Calu3 (cell line): ENCODE measurements around the gene DAGLB. TPM values are rescaled to one million over a fixed set of nuclear protein-coding genes. Genes with fewer than 3 reads are reported as not detected.
A peak's percentile ranks its signal among the peaks of the same experiment; 100 is the strongest.
"Not testable (repeated sequence)": the region's sequence is repeated elsewhere in the genome, so short reads cannot be mapped to it uniquely, and the experiment has no call there.

Source experiments
- BruUV-seq: library from RNA; stranded (reverse); fragments of 400-500 nt; replicated peaks from 2 replicates; lab custom pipeline; 2021; lab: Mats Ljungman, UMichigan
- CTCF ChIA-PET: fragments of 300-600 bp; sonication (Branson Sonifier 250); formaldehyde crosslinking; loops from one replicate; lab custom pipeline; 2022; ENCODE audit warnings: antibody characterized with exemption; lab: Charles Lee
- DNase-seq: peaks from one replicate; pipeline ENCODE4 v3.0.0; 2022
- H3K27ac Mint-ChIP-seq: one replicate; pipeline ENCODE4 v1.8.0; 2022; ENCODE audit warnings: mixed read lengths; ENCODE audit not compliant: unreplicated experiment
- H3K27me3 Mint-ChIP-seq: one replicate; pipeline ENCODE4 v1.8.0; 2022; ENCODE audit warnings: mixed read lengths; ENCODE audit not compliant: unreplicated experiment
- H3K36me3 Mint-ChIP-seq: one replicate; pipeline ENCODE4 v1.8.0; 2022; ENCODE audit warnings: mild to moderate bottlenecking, moderate library complexity, mixed read lengths; ENCODE audit not compliant: insufficient read depth, unreplicated experiment
- H3K4me1 Mint-ChIP-seq: one replicate; pipeline ENCODE4 v1.8.0; 2022; ENCODE audit warnings: mild to moderate bottlenecking, low read depth, mixed read lengths; ENCODE audit not compliant: unreplicated experiment
- H3K4me3 Mint-ChIP-seq: one replicate; pipeline ENCODE4 v1.8.0; 2022; ENCODE audit warnings: mild to moderate bottlenecking, low read depth, moderate library complexity, mixed read lengths; ENCODE audit not compliant: unreplicated experiment
- H3K9me3 Mint-ChIP-seq: one replicate; pipeline ENCODE4 v1.8.0; 2022; ENCODE audit warnings: low read depth, mixed read lengths; ENCODE audit not compliant: unreplicated experiment
- CTCF ChIP-seq: fragments of 200-600 bp; IDR thresholded peaks from one replicate; pipeline ENCODE4 v1.8.0; 2022; ENCODE audit warnings: antibody characterized with exemption; ENCODE audit not compliant: unreplicated experiment
- intact Hi-C: fragments of 100-400 bp; cut with micrococcal nuclease; formaldehyde crosslinking; loops from one replicate; pipeline ENCODE4 v1.10.0; 2022; ENCODE audit not compliant: unreplicated experiment
- total RNA-seq: library from RNA; stranded (reverse); gene quantifications from 2 replicates; pipeline ENCODE4 v1.2.3, GENCODE V29; 2022

DAGLB gene
- total RNA-seq, 1 experiment from 2014 or later = 36.8 TPM

- Mint-ChIP-seq H3K36me3 (peaks cover 96% of the 10 kb centered on the region), H3K9me3 (no peaks in the 10 kb centered on the region), H3K27me3 (no peaks in the 10 kb centered on the region), H3K4me3 (no peak overlapping the region), H3K27ac (peak overlapping the region; percentile 7), H3K4me1 (peaks cover 35% of the 10 kb centered on the region)
- no TSS peak for BruUV-seq
- no peak for DNase-seq
- CTCF ChIA-PET = interaction anchor here (0.6 kb wide), 1 partner anchor 9 kb away, joined by 4 read pairs; no protein-coding TSS in a partner anchor
- intact Hi-C loops = no loop called here
- no peak for TF ChIP-seq CTCF
Measured at GRCh38 chr7:6401536-6401935, 46.2 kb downstream of the DAGLB start.

DNA sequence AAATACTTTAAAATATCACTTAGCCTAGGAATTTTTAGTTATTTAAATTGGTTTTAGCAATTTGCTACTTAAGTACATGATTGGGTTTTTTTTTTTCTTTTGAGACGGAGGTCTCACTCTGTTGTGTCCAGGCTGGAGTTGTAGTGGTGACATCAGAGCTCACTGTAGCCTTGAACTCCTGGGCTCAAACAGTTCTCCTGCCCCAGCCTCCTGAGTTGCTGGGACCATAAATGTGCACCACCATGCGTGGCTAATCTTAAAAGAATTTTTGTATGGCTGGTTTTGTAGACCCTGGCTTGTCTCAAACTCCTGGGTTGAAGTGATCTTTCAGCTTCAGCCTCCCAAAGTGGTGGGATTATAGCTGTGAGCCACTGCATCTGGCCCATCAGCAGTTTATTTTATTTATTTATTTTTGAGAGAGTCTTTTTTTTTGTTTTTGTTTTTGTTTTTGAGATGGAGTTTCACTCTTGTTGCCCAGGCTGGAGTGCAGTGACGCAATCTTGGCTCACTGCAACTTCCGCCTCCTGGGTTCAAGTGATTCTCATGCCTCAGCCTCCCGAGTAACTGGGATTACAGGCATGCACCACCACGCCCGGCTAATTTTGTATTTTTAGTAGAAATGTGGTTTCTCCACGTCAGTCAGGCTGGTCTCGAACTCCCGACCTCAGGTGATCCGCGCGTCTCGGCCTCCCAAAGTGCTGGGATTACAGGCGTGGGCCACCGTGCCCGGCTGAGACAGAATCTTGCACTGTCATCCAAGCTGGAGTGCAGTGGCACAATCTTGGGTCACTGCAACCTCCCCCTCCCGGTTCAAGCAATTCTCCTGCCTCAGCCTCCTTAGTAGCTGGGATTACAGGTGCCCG, 47.3 kb downstream of the DAGLB start:
- BruUV-seq, H3K9me3 Mint-ChIP-seq, H3K27ac Mint-ChIP-seq, DNase-seq, CTCF ChIA-PET, intact Hi-C loops, H3K27me3 Mint-ChIP-seq, H3K4me3 Mint-ChIP-seq: not testable (repeated sequence)
- Mint-ChIP-seq H3K4me1 (peaks cover 46% of the 10 kb centered on the region), H3K36me3 (peaks cover 96% of the 10 kb centered on the region)

DNA sequence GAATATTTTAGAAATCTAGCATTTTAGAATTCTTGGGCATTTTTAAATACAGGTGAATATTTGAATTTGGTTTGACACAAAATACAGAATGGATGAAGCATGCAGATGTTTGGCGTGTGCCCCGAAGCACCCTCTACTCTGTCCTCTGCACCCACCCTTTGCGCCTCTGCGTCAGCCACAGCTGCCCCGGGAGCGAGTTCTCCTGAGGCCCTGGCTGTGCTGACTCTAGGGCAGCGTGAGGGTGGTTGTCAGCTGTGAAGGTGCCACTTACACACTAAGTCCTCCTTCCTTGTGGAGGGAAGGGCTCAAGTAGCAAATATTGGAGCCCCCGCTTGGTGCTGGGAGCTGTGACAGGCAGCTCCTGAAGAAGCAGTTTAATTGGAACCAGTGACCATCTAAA, 48.4 kb downstream of the DAGLB start:
- no peak for DNase-seq
- intact Hi-C loops = no loop called here
- H3K9me3 Mint-ChIP-seq = no peaks in the 10 kb centered on the region
- TF ChIP-seq CTCF = no peak
- no peak overlapping the region for H3K27ac Mint-ChIP-seq
- no TSS peak for BruUV-seq
- H3K4me3 Mint-ChIP-seq = no peak overlapping the region
- CTCF ChIA-PET = interaction anchor here (0.6 to 1.3 kb wide), 4 partner anchors 8 to 402 kb away, joined by 3 to 7 read pairs (median 6); no protein-coding TSS in a partner anchor
- H3K27me3 Mint-ChIP-seq = no peaks in the 10 kb centered on the region
- H3K36me3 Mint-ChIP-seq = peaks cover 96% of the 10 kb centered on the region
- peaks cover 57% of the 10 kb centered on the region for H3K4me1 Mint-ChIP-seq

DNA sequence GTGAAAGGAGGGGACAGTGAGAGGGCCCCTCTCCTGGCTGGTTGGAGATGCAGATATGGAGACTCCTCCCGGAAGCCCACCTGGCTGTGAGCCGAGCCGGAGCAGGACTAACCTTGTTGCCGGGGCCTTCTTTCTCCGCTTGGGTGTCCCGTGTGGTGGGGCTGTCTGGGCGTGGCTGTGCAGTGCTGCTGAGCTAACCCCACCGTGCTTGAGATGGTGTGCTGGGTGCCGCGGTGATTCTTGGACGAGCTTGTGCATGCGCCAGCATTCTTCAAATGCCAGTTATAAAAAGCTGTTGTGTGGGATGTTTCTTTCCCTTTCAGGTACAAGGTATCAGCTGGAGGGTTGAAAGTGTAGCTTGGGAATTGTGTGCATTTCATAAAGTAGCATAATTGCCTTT, 48.8 kb downstream of the DAGLB start:
- no peak for TF ChIP-seq CTCF
- Mint-ChIP-seq H3K4me3 (no peak overlapping the region), H3K4me1 (peaks cover 58% of the 10 kb centered on the region), H3K27me3 (no peaks in the 10 kb centered on the region), H3K27ac (no peak overlapping the region), H3K9me3 (no peaks in the 10 kb centered on the region), H3K36me3 (peaks cover 96% of the 10 kb centered on the region)
- CTCF ChIA-PET = interaction anchor here (0.6 to 1.3 kb wide), 4 partner anchors 9 to 402 kb away, joined by 3 to 7 read pairs (median 6); no protein-coding TSS in a partner anchor
- intact Hi-C loops = no loop called here
- no peak for DNase-seq
- BruUV-seq = no TSS peak

DNA sequence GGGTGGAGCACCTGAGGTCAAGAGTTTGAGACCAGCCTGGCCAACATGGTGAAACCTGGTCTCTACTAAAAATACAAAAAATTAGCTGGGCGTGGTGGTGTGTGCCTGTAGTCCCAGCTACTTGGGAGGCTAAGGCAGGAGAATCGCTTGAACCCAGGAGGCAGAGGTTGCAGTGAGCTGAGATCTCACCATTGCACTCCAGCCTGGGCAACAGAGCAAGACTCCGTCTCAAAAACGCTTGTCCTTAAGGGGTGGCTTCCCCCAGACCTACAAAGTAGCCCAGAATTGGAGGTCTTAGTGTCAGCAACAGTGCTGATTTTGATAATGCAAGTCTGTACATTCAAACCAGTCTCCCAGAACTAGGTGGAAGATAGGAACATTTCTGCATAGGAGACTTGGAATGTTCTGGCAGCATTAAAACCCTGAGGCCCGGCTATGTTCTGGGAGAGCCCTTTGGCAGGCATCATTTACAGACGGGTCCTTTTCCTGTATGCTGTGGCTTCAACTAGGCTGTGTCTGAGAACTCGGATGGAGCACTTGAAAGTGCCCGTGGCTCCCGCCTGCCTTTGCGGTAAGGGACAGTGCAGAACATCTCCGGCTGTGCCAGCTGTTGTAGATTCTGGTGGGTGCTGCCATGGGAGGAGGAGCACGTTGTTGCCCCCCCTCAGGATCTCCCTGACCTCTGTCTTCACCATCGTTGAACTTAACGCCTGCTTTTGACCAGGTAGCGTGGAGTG, 49.8 kb downstream of the DAGLB start:
- DNase-seq, BruUV-seq, H3K9me3 Mint-ChIP-seq, intact Hi-C loops, H3K27me3 Mint-ChIP-seq: not testable (repeated sequence)
- Mint-ChIP-seq H3K36me3 (peaks cover 96% of the 10 kb centered on the region), H3K4me3 (peak overlapping the region; percentile 24), H3K27ac (peak overlapping the region; percentile 33), H3K4me1 (peaks cover 63% of the 10 kb centered on the region)
- CTCF ChIA-PET = interaction anchor here (1.3 kb wide), 1 partner anchor 12 kb away, joined by 5 read pairs; no protein-coding TSS in a partner anchor
